ENCODE data around the gene FGF22. TPM values are rescaled to one million over a fixed set of nuclear protein-coding genes. Genes with fewer than 3 reads are reported as not detected.
"Not testable (repeated sequence)": the region's sequence is repeated elsewhere in the genome, so short reads cannot be mapped to it uniquely, and the experiment has no call there.

Gene FGF22
- total and polyA plus RNA-seq, 4 donors: 0.10 to 0.85 (median 0.34) TPM

DNA sequence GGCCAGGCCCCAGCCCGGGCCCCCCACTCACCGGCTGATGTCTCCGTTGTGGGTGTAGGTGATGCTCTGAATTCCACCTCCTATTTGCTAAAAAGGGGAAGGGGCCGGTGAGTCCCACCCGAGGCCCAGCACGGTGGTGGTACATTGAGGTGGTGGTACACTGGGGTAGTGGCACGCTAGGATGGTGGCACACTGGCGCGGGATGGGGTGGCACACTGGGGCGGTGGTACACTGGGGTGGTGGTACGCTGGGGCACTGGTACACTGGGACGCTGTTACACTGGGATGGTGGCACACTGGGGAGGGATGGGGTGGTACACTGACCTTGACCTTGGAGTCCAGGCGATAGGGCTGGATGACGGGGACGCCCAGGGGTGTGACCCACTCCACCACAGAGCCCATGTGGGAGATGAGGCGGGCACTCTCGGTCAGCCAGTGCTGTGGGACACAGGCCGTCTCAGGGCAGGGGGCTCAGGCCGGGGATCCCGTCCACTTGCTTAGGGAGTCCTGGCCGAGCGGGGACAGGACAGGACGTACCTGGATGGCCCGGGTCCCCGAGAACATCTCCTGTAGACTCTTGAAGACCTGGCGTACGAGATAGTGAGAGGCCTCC, 20.9 kb upstream of the FGF22 start:
- Histone ChIP-seq H3K9me3 (ENCODE audit: control insufficient read depth in 4 of 4, insufficient read depth in 3 of 4, low read length in 3 of 4) (peaks cover 0 to 13% (median 0%) of the 10 kb centered on the region in 4 donors), H3K4me1 (ENCODE audit: control insufficient read depth in 5 of 5, insufficient read depth in 5 of 5, low read length in 5 of 5) (peaks cover 0 to 6% (median 0%) of the 10 kb centered on the region in 5 donors), H3K4me3 (no peak overlapping the region), H3K27ac (ENCODE audit: low read depth in 1 of 2, low read length in 1 of 2) (no peak overlapping the region), H3K27me3 (ENCODE audit: control insufficient read depth in 3 of 3, insufficient read depth in 3 of 3, low read length in 2 of 3) (peaks cover 0 to 7% (median 3%) of the 10 kb centered on the region in 3 donors), H3K36me3 (ENCODE audit: control insufficient read depth in 4 of 4, insufficient read depth in 4 of 4, low read length in 4 of 4) (peaks cover 0 to 64% (median 10%) of the 10 kb centered on the region in 4 donors), H3K9ac (ENCODE audit: insufficient read depth in 1 of 2, low read length in 2 of 2) (no peak overlapping the region)
- ATAC-seq (ENCODE audit: insufficient read depth, low FRiP score) (no peak), DNase-seq (no peak)
- WGBS, 2 donors: 96 to 97% methylated on average over 26 to 27 of the region's 27 CpGs
- TF ChIP-seq, protein P1, sequence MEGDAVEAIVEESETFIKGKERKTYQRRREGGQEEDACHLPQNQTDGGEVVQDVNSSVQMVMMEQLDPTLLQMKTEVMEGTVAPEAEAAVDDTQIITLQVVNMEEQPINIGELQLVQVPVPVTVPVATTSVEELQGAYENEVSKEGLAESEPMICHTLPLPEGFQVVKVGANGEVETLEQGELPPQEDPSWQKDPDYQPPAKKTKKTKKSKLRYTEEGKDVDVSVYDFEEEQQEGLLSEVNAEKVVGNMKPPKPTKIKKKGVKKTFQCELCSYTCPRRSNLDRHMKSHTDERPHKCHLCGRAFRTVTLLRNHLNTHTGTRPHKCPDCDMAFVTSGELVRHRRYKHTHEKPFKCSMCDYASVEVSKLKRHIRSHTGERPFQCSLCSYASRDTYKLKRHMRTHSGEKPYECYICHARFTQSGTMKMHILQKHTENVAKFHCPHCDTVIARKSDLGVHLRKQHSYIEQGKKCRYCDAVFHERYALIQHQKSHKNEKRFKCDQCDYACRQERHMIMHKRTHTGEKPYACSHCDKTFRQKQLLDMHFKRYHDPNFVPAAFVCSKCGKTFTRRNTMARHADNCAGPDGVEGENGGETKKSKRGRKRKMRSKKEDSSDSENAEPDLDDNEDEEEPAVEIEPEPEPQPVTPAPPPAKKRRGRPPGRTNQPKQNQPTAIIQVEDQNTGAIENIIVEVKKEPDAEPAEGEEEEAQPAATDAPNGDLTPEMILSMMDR (IDR thresholded peaks at IDR 0.05; ENCODE audit: control extremely low read depth, extremely low read depth): no peak

DNA sequence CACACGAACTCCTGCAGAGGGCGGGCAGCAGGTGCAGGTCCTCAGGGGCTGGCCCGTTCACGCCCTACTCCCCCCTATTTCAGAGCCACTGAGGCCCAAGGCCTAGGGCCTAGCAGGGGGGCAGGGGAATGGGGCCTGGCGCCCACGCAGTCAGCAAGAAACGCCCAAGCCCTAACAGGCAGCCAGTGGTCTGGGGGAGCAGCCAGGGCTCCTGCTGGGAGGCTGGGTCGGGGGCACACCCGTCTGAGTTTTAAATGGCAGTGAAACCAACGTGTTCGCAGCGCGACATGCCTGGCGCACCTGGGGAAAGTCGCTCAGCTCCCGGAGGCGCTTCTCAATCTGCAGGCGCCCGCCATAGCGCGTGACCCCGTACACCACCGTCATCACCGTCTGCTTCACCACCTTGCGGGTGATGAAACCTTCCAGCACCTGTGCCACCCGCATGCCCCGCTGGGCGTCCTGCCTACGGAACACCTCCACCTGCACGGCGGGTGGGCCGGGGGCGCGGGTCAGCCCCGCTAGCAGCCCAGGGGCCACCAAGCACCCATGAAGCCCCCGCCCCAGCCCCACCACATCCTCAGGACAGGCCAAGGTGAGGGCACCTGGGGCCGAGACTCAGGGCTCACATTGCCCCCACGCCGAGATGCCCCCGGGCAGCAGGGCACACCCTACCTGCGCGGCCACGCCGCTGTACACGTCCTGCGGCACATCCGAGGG, 20.2 kb upstream of the FGF22 start:
- WGBS, 2 donors: 97 to 98% methylated on average over 46 to 47 of the region's 47 CpGs
- H3K36me3 ChIP-seq (ENCODE audit: control insufficient read depth in 4 of 4, insufficient read depth in 4 of 4, low read length in 4 of 4): peaks cover 0 to 68% (median 10%) of the 10 kb centered on the region in 4 donors
- peaks cover 0 to 7% (median 3%) of the 10 kb centered on the region in 3 donors for H3K27me3 ChIP-seq (ENCODE audit: control insufficient read depth in 3 of 3, insufficient read depth in 3 of 3, low read length in 2 of 3)
- peaks cover 0 to 6% (median 0%) of the 10 kb centered on the region in 5 donors for H3K4me1 ChIP-seq (ENCODE audit: control insufficient read depth in 5 of 5, insufficient read depth in 5 of 5, low read length in 5 of 5)
- H3K9ac ChIP-seq (ENCODE audit: insufficient read depth in 1 of 2, low read length in 2 of 2): no peak overlapping the region
- ATAC-seq (ENCODE audit: insufficient read depth, low FRiP score) (no peak), DNase-seq (no peak)
- no peak overlapping the region for H3K4me3 ChIP-seq
- no peak overlapping the region for H3K27ac ChIP-seq (ENCODE audit: low read depth in 1 of 2, low read length in 1 of 2)
- peaks cover 0 to 13% (median 0%) of the 10 kb centered on the region in 4 donors for H3K9me3 ChIP-seq (ENCODE audit: control insufficient read depth in 4 of 4, insufficient read depth in 3 of 4, low read length in 3 of 4)
- TF ChIP-seq, protein P1 (IDR thresholded peaks at IDR 0.05; ENCODE audit: control extremely low read depth, extremely low read depth): no peak

DNA sequence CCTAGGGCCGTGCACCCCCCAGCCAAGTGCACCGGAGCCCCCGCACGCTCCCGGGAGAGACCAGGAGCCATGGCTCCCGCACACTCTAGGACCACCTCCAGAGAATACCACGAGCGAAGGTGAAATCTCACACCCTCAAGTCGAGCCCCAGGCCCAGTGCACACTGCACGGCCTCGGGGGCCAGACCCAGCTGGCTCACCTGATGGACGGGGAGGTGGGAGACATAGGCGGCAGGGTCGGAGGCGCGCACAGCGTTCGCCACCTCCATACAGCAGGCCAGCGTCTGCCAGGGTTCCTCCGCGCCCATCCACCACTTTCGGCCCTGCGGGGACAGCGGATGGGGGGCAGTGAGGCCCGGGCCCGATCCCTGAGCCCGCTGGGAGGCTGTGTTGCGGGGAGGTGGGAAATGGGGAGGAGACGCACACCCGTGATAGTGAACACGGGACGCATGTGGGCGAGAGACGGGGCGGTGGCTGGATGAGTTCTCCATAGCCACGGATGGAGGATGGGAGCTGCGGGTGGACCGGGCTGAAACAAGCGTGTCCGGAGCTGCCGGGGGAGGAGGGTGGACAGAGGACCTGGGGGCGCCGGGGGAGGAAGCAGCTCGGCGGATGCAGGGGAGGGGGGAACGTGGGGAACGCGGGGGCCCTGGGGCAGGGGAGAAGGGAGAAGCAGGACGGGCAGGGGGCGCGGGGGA, 19.4 kb upstream of the FGF22 start:
- no peak overlapping the region for H3K27ac ChIP-seq (ENCODE audit: low read depth in 1 of 2, low read length in 1 of 2)
- no peak overlapping the region for H3K9ac ChIP-seq (ENCODE audit: insufficient read depth in 1 of 2, low read length in 2 of 2)
- TF ChIP-seq, protein P1 (IDR thresholded peaks at IDR 0.05; ENCODE audit: control extremely low read depth, extremely low read depth): no peak
- ATAC-seq (ENCODE audit: insufficient read depth, low FRiP score) (no peak), DNase-seq (no peak)
- peaks cover under 1 to 76% (median 10%) of the 10 kb centered on the region in 4 donors for H3K36me3 ChIP-seq (ENCODE audit: control insufficient read depth in 4 of 4, insufficient read depth in 4 of 4, low read length in 4 of 4)
- H3K9me3 ChIP-seq (ENCODE audit: control insufficient read depth in 4 of 4, insufficient read depth in 3 of 4, low read length in 3 of 4): peaks cover 0 to 13% (median 0%) of the 10 kb centered on the region in 4 donors
- peaks cover 0 to 6% (median 0%) of the 10 kb centered on the region in 5 donors for H3K4me1 ChIP-seq (ENCODE audit: control insufficient read depth in 5 of 5, insufficient read depth in 5 of 5, low read length in 5 of 5)
- H3K4me3 ChIP-seq: no peak overlapping the region
- 94 to 97% methylated on average over 41 to 51 of the region's 51 CpGs for WGBS, 2 donors
- H3K27me3 ChIP-seq (ENCODE audit: control insufficient read depth in 3 of 3, insufficient read depth in 3 of 3, low read length in 2 of 3): peaks cover 0 to 3% (median 3%) of the 10 kb centered on the region in 3 donors

DNA sequence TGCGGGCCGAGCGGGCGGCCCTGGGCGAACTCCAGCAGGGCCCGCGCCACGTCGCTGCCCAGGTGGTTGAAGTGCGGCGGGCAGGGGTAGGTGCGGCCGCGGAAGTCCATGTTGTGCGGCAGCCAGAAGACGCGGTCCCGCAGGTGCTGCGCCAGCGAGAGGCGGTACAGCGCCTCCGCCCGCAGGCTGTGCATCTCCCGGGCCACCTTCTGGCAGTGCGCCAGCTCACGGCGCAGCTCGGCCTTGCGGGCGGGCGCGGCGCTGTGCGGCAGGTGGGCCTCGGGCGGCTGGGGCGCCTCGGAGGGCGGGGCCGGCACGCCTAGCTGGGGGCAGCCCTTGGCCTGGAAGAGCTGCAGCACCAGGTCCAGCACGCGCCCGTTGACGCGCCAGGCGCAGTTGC, 18.5 kb upstream of the FGF22 start:
- H3K27me3 ChIP-seq (ENCODE audit: control insufficient read depth in 3 of 3, insufficient read depth in 3 of 3, low read length in 2 of 3); H3K4me3 ChIP-seq; H3K4me1 ChIP-seq (ENCODE audit: control insufficient read depth in 5 of 5, insufficient read depth in 5 of 5, low read length in 5 of 5); DNase-seq; H3K9ac ChIP-seq (ENCODE audit: insufficient read depth in 1 of 2, low read length in 2 of 2); ATAC-seq (ENCODE audit: insufficient read depth, low FRiP score); H3K27ac ChIP-seq (ENCODE audit: low read depth in 1 of 2, low read length in 1 of 2): not testable (repeated sequence)
- WGBS, 2 donors: 97 to 98% methylated on average over 47 to 48 of the region's 48 CpGs
- H3K36me3 ChIP-seq (ENCODE audit: control insufficient read depth in 4 of 4, insufficient read depth in 4 of 4, low read length in 4 of 4): peaks cover 3 to 78% (median 10%) of the 10 kb centered on the region in 4 donors
- peaks cover 0 to 13% (median 0%) of the 10 kb centered on the region in 4 donors for H3K9me3 ChIP-seq (ENCODE audit: control insufficient read depth in 4 of 4, insufficient read depth in 3 of 4, low read length in 3 of 4)

All from lung (tissue), 12 donors.